HG02884 (cell line): ENCODE measurements around the gene HMG20A.

ENCODE experiments used
- ATAC-seq: cut with Tn5 transposase; IDR thresholded peaks from one replicate; pipeline ENCODE4 v1.9.1; 2021; ENCODE audit warnings: mild to moderate bottlenecking, moderate library complexity; ENCODE audit not compliant: unreplicated experiment

Gene HMG20A

GRCh38 chr15:77496715-77497109 is 76.0 kb downstream of the HMG20A start:
- ATAC-seq = no peak

- no peak for ATAC-seq
Observed at GRCh38 chr15:77497110-77497737, 76.5 kb downstream of the HMG20A start.

GRCh38 chr15:77497942-77498361 is 77.3 kb downstream of the HMG20A start:
- ATAC-seq = no peak

GRCh38 chr15:77499087-77499760 is 78.5 kb downstream of the HMG20A start:
- no peak for ATAC-seq

GRCh38 chr15:77500989-77501388 is 80.3 kb downstream of the HMG20A start:
- ATAC-seq = no peak

GRCh38 chr15:77502379-77503095 is 81.8 kb downstream of the HMG20A start:
- ATAC-seq = no peak

GRCh38 chr15:77503240-77503639 is 82.6 kb downstream of the HMG20A start:
- ATAC-seq = no peak

- no peak for ATAC-seq
Observed at GRCh38 chr15:77503764-77504163, 83.1 kb downstream of the HMG20A start.

- ATAC-seq = no peak
Observed at GRCh38 chr15:77504306-77504705, 83.6 kb downstream of the HMG20A start.

- no peak for ATAC-seq
Observed at GRCh38 chr15:77504871-77505270, 84.2 kb downstream of the HMG20A start.

GRCh38 chr15:77505556-77505955 is 84.9 kb downstream of the HMG20A start:
- ATAC-seq = no peak

GRCh38 chr15:77506311-77507142 is 85.8 kb downstream of the HMG20A start:
- ATAC-seq = no peak

GRCh38 chr15:77507143-77507897 is 86.6 kb downstream of the HMG20A start:
- no peak for ATAC-seq

- no peak for ATAC-seq
Observed at GRCh38 chr15:77507911-77508310, 87.2 kb downstream of the HMG20A start.

- ATAC-seq = no peak
Observed at GRCh38 chr15:77508541-77509243, 88.0 kb downstream of the HMG20A start.

- ATAC-seq = no peak
Observed at GRCh38 chr15:77510066-77511057, 89.7 kb downstream of the HMG20A start.

- ATAC-seq = no peak
Observed at GRCh38 chr15:77511869-77512268, 91.2 kb downstream of the HMG20A start.

GRCh38 chr15:77513226-77513625 is 92.5 kb downstream of the HMG20A start:
- ATAC-seq = no peak
